K562 (cell line): Measurements from ENCODE around the gene KIF5A. TPM values are rescaled to one million over a fixed set of nuclear protein-coding genes. Genes with fewer than 3 reads are reported as not detected.

Experiments used
- E4F1 ChIP-seq: fragments of 250-450 bp; sonication (Bioruptor Pico); IDR thresholded peaks from 2 replicates; pipeline ENCODE4 v1.5.0; 2021; ENCODE audit warnings: mild to moderate bottlenecking, borderline replicate concordance
- polyA plus RNA-seq, 8 experiments: library from polyadenylated mRNA; depleted of rRNA in 4 of 8; stranded (reverse) in 5 of 8; unstranded in 3 of 8; fragments of >200 nt; fragmentation: Nextera tagmentation in 2 of 8; fragmentation: Illumina TruSeq in 1 of 8; extraction: Ambion mirVana in 2 of 8; extraction: Trizol in 1 of 8; gene quantifications; 2 replicates each; pipeline versions ENCODE4 v1.2.1 to v1.2.3, GENCODE V29; 2011 to 2014; ENCODE audit warnings: inconsistent platforms in 1 of 8, missing spikeins in 1 of 8
- total RNA-seq, 7 experiments: library from RNA; depleted of rRNA in 6 of 7; stranded (reverse); fragments of >200 nt in 6 of 7; fragmentation: Illumina TruSeq in 2 of 7; extraction: Trizol in 2 of 7; gene quantifications; 2 replicates each; pipeline versions ENCODE4 v1.2.1 to v1.2.3, GENCODE V29; 2011 to 2021; ENCODE audit warnings: low replicate concordance in 1 of 7
- TF ChIP-seq, protein P1 (sequence below): sonication (generic); formaldehyde crosslinking; IDR thresholded peaks from 2 replicates; pipeline ENCODE4 v1.8.0; 2022; ENCODE audit warnings: mild to moderate bottlenecking, missing genetic modification reagents

KIF5A gene
- total and polyA plus RNA-seq, 9 of the 15 experiments (the other 6 are each of a cell fraction or from before 2014, with no cell fraction given) = 3.4 to 17.7 (median 8.0) TPM

- TF ChIP-seq, protein P1, sequence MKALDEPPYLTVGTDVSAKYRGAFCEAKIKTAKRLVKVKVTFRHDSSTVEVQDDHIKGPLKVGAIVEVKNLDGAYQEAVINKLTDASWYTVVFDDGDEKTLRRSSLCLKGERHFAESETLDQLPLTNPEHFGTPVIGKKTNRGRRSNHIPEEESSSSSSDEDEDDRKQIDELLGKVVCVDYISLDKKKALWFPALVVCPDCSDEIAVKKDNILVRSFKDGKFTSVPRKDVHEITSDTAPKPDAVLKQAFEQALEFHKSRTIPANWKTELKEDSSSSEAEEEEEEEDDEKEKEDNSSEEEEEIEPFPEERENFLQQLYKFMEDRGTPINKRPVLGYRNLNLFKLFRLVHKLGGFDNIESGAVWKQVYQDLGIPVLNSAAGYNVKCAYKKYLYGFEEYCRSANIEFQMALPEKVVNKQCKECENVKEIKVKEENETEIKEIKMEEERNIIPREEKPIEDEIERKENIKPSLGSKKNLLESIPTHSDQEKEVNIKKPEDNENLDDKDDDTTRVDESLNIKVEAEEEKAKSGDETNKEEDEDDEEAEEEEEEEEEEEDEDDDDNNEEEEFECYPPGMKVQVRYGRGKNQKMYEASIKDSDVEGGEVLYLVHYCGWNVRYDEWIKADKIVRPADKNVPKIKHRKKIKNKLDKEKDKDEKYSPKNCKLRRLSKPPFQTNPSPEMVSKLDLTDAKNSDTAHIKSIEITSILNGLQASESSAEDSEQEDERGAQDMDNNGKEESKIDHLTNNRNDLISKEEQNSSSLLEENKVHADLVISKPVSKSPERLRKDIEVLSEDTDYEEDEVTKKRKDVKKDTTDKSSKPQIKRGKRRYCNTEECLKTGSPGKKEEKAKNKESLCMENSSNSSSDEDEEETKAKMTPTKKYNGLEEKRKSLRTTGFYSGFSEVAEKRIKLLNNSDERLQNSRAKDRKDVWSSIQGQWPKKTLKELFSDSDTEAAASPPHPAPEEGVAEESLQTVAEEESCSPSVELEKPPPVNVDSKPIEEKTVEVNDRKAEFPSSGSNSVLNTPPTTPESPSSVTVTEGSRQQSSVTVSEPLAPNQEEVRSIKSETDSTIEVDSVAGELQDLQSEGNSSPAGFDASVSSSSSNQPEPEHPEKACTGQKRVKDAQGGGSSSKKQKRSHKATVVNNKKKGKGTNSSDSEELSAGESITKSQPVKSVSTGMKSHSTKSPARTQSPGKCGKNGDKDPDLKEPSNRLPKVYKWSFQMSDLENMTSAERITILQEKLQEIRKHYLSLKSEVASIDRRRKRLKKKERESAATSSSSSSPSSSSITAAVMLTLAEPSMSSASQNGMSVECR (CRISPR knock-in tag) = 0 out of 2 replicates have a peak, but pooled peaks have one; percentile 37
- no peak for TF ChIP-seq E4F1 (CRISPR knock-in tag)
Measured at GRCh38 chr12:57622293-57623245, 72.7 kb downstream of the KIF5A start (continued).
